WI38 (cell line): ENCODE data around the gene FGD3.
"Not testable (repeated sequence)": the region's sequence is repeated elsewhere in the genome, so short reads cannot be mapped to it uniquely, and the experiment has no call there.

Experiments
- H3K4me3 ChIP-seq: 2 replicates; pipeline ENCODE4 v1.5.1; 2011; ENCODE audit warnings: low read depth, mild to moderate bottlenecking, control low read depth, low read length
- CTCF ChIP-seq: IDR thresholded peaks from 2 replicates; pipeline ENCODE4 v1.5.1; 2012; ENCODE audit warnings: low read depth, mild to moderate bottlenecking, control low read depth, low read length

FGD3 gene

DNA sequence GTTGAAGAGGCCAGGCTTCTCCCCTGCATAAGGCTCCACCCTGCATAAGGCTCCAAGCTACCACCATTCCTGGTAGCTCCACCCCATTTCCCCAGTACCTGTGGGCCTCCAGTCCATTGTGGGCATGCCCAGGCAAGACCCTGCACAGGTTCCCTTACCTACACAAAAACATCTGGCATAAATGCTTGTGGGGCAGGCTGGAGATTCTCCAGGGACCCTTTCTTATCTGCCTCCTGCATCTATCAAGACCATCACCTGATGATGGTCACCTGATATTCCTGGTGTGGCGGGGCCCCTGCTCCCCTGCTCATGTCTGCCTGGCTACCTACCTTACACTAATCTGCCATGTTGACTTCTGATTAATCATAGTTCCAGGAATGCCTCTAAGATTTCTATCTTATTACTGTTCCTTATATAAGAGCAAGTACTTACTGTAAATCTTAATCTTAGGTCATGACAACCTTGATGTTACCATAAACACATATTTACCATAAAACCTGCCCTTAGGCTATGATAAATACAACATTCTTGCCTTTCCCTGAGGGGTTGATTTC is 41.0 kb downstream of the FGD3 start:
- H3K4me3 ChIP-seq = no peak overlapping the region
- no peak for TF ChIP-seq CTCF

DNA sequence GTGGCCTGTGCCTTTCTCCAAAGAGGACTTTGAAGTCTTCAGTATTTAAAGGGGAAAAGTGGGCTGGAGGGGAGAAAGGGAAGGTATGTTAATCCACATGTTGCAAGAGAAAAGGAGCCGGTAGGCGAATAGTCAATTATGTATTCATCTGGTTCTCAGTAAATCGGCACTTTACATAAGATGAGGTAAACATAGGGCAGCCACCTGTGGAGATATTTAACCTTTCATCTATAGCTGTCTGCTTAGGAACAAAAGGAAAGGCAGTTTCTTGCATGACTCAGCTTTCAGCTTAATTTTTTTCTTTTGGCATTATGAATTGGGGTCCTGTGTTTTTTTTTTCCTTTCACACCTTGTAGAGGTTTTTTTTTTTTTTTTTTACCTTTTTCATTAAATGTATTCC is 42.2 kb downstream of the FGD3 start:
- TF ChIP-seq CTCF = no peak
- no peak overlapping the region for H3K4me3 ChIP-seq

GRCh38 chr9:92990461-92990860 is 43.1 kb downstream of the FGD3 start:
- TF ChIP-seq CTCF = no peak
- no peak overlapping the region for H3K4me3 ChIP-seq

DNA sequence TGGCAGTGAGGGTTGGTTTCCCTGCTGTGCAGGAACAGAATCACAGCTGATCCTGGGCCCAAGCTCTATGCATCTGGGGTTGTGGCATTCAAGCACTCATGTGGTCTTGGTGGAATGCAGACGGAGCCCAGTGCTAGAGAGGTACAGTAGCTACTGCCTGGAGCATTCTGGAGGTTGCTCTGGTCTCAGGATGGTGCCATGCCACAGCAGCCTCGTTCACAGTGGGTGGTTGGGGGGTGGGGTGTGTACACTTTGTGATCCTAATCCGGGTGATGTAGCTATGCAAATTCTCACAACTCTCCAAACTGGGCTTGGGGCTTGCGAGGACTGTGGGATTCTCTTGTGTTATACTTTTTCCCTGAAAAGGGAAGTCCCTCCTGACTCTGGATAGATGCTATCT is 45.2 kb downstream of the FGD3 start:
- no peak overlapping the region for H3K4me3 ChIP-seq
- TF ChIP-seq CTCF = no peak

GRCh38 chr9:92998871-92999270 is 51.5 kb downstream of the FGD3 start:
- not testable (repeated sequence) for H3K4me3 ChIP-seq

GRCh38 chr9:93001031-93001430 is 53.7 kb downstream of the FGD3 start:
- no peak for TF ChIP-seq CTCF
- no peak overlapping the region for H3K4me3 ChIP-seq

GRCh38 chr9:93002700-93003099 is 55.4 kb downstream of the FGD3 start:
- no peak overlapping the region for H3K4me3 ChIP-seq
- TF ChIP-seq CTCF = no peak
